HepG2 (cell line): ENCODE data around the gene SLC25A15. TPM values are rescaled to one million over a fixed set of nuclear protein-coding genes. Genes with fewer than 3 reads are reported as not detected.
A peak's percentile ranks its signal among the peaks of the same experiment; 100 is the strongest.

ENCODE experiments used
- GLI4 ChIP-seq: sonication (generic); formaldehyde crosslinking; IDR thresholded peaks from 2 replicates; pipeline ENCODE4 v1.5.1; 2020; ENCODE audit warnings: missing genetic modification reagents, mild to moderate bottlenecking, moderate library complexity, borderline replicate concordance
- JUN ChIP-seq: sonication (generic); formaldehyde crosslinking; IDR thresholded peaks from 2 replicates; pipeline ENCODE4 v1.4.0; 2020; ENCODE audit warnings: mild to moderate bottlenecking, missing genetic modification reagents
- MATR3 ChIP-seq: sonication (generic); formaldehyde crosslinking; IDR thresholded peaks from 2 replicates; pipeline ENCODE4 v1.4.0; 2020; ENCODE audit warnings: missing genetic modification reagents
- NR1H2 ChIP-seq: sonication (generic); formaldehyde crosslinking; IDR thresholded peaks from 2 replicates; pipeline ENCODE4 v1.8.1; 2022; ENCODE audit warnings: low read depth, missing genetic modification reagents, borderline replicate concordance
- PAF1 ChIP-seq: IDR thresholded peaks from 2 replicates; pipeline ENCODE4 v1.6.1; 2016; ENCODE audit warnings: missing genetic modification reagents, missing compliant biosample characterization
- PTBP1 ChIP-seq: fragments of 200-400 bp; formaldehyde crosslinking; IDR thresholded peaks from 2 replicates; pipeline ENCODE4 v1.6.1; 2018; ENCODE audit warnings: low read length, low read depth; ENCODE audit not compliant: poor library complexity, severe bottlenecking
- RXRA ChIP-seq: sonication (generic); formaldehyde crosslinking; IDR thresholded peaks from 2 replicates; pipeline ENCODE4 v1.5.1; 2020; ENCODE audit warnings: missing genetic modification reagents
- TAF1 ChIP-seq: sonication (generic); formaldehyde crosslinking; IDR thresholded peaks from 2 replicates; pipeline ENCODE4 v1.4.0; 2020; ENCODE audit warnings: missing genetic modification reagents
- ZBTB37 ChIP-seq: sonication (generic); formaldehyde crosslinking; IDR thresholded peaks from 2 replicates; pipeline ENCODE4 v1.4.0; 2020; ENCODE audit warnings: mild to moderate bottlenecking, missing genetic modification reagents
- ZKSCAN5 ChIP-seq: sonication (generic); formaldehyde crosslinking; IDR thresholded peaks from 2 replicates; pipeline ENCODE4 v1.5.1; 2020; ENCODE audit warnings: mild to moderate bottlenecking, missing genetic modification reagents
- ZNF225 ChIP-seq: sonication (generic); formaldehyde crosslinking; IDR thresholded peaks from 2 replicates; pipeline ENCODE4 v1.4.0; 2020; ENCODE audit warnings: mild to moderate bottlenecking, missing genetic modification reagents
- ZNF577 ChIP-seq: sonication (generic); formaldehyde crosslinking; IDR thresholded peaks from 2 replicates; pipeline ENCODE4 v1.4.0; 2020; ENCODE audit warnings: mild to moderate bottlenecking, low read depth, missing genetic modification reagents, borderline replicate concordance
- ZNF629 ChIP-seq: sonication (generic); formaldehyde crosslinking; conservative IDR thresholded peaks from 2 replicates; pipeline ENCODE4 v1.5.0; 2020; ENCODE audit warnings: missing genetic modification reagents
- ZNF660 ChIP-seq: sonication (generic); formaldehyde crosslinking; IDR thresholded peaks from 2 replicates; pipeline ENCODE4 v1.5.1; 2020; ENCODE audit warnings: mild to moderate bottlenecking, low read depth, missing genetic modification reagents, borderline replicate concordance
- ZNF800 ChIP-seq: sonication (generic); formaldehyde crosslinking; IDR thresholded peaks from 2 replicates; pipeline ENCODE4 v1.4.0; 2020; ENCODE audit warnings: missing genetic modification reagents
- polyA plus RNA-seq, 8 experiments: library from polyadenylated mRNA; depleted of rRNA in 3 of 8; stranded (reverse) in 7 of 8; unstranded in 1 of 8; fragments of >200 nt; fragmentation: Illumina TruSeq in 4 of 8; extraction: Trizol in 4 of 8; gene quantifications; 2 replicates each; pipeline versions ENCODE4 v1.2.1 to v1.2.3, GENCODE V29; 2011 to 2016; ENCODE audit warnings: low read depth in 4 of 8, missing spikeins in 1 of 8, mixed read lengths in 1 of 8; ENCODE audit not compliant: insufficient read depth in 1 of 8
- total RNA-seq, 5 experiments: library from RNA; depleted of rRNA; stranded (reverse); fragments of >200 nt; fragmentation: Illumina TruSeq; extraction: Trizol; gene quantifications; 2 replicates each; pipeline ENCODE4 v1.2.3, GENCODE V29; 2016; ENCODE audit warnings: low read depth in 1 of 5
- TF ChIP-seq, protein P1 (sequence below), 2 experiments: sonication (generic) in 1 of 2; formaldehyde crosslinking in 1 of 2; IDR thresholded peaks; 2 replicates each; pipeline versions ENCODE4 v1.6.1 to v1.9.0; 2014 to 2022; ENCODE audit warnings: antibody characterized with exemption in 1 of 2, borderline replicate concordance in 1 of 2, inconsistent platforms in 1 of 2, low read depth in 1 of 2, missing genetic modification reagents in 1 of 2
- TF ChIP-seq, protein P2 (sequence below): sonication (generic); formaldehyde crosslinking; IDR thresholded peaks from 2 replicates; pipeline ENCODE4 v1.4.0; 2020; ENCODE audit warnings: missing genetic modification reagents, mild to moderate bottlenecking, borderline replicate concordance

SLC25A15 gene
- total and polyA plus RNA-seq, 2 of the 13 experiments (the other 11 are each of a cell fraction or from before 2014, with no cell fraction given): 17.3 to 39.1 TPM

DNA sequence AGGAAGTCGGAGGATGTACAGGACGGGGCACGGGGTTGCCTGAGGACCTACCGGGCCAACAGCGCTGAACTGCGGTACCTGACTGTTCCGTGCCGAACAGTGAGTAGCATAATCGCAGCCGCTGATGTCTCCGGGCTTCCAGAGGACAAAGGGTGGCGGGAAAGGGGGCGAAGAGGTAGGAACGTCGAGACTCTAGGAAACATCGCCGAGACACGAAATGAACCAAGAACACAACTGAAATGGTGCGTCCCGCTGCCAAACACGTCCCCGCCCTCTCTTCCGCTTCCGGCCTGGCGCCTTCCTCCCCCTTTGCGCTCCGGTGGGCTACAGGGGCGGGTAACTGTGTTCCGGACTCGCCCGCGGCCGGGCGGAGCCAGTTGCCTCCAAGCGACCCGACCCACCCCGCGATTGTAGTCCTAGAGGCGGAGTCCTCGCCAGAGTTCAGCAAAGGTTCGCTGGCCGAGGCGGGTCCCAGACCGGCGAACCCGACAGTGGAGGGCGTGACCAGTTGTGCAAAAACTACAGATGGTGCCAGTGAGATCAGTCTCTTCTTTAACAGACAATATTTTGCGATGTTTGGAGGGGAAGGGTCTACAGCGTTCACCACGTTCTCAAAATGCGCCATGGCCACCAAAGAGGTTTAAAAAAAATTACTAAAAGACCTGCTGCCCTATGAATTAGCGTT is 18.3 kb upstream of the SLC25A15 start, which contains the start of gene MRPS31 (continued):
- TF ChIP-seq, protein P1, sequence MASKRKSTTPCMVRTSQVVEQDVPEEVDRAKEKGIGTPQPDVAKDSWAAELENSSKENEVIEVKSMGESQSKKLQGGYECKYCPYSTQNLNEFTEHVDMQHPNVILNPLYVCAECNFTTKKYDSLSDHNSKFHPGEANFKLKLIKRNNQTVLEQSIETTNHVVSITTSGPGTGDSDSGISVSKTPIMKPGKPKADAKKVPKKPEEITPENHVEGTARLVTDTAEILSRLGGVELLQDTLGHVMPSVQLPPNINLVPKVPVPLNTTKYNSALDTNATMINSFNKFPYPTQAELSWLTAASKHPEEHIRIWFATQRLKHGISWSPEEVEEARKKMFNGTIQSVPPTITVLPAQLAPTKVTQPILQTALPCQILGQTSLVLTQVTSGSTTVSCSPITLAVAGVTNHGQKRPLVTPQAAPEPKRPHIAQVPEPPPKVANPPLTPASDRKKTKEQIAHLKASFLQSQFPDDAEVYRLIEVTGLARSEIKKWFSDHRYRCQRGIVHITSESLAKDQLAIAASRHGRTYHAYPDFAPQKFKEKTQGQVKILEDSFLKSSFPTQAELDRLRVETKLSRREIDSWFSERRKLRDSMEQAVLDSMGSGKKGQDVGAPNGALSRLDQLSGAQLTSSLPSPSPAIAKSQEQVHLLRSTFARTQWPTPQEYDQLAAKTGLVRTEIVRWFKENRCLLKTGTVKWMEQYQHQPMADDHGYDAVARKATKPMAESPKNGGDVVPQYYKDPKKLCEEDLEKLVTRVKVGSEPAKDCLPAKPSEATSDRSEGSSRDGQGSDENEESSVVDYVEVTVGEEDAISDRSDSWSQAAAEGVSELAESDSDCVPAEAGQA (IDR thresholded peaks at IDR 0.05; ENCODE audit: low read depth): peak; percentile 79
- TF ChIP-seq, protein P1 (CRISPR knock-in tag; IDR thresholded peaks at IDR 0.05; ENCODE audit: borderline replicate concordance): no peak
- TF ChIP-seq PAF1 (CRISPR knock-in tag): no peak
- no peak for TF ChIP-seq MATR3
- TF ChIP-seq ZBTB37 (CRISPR knock-in tag): no peak
- peak; percentile 98 for TF ChIP-seq RXRA (CRISPR knock-in tag)
- peak; percentile 90 for TF ChIP-seq TAF1 (CRISPR knock-in tag)
- no peak for TF ChIP-seq ZNF577 (CRISPR knock-in tag)
- peak; percentile 69; the same call in 1 of the 2 replicates for TF ChIP-seq ZNF800 (CRISPR knock-in tag)
- TF ChIP-seq, protein P2, sequence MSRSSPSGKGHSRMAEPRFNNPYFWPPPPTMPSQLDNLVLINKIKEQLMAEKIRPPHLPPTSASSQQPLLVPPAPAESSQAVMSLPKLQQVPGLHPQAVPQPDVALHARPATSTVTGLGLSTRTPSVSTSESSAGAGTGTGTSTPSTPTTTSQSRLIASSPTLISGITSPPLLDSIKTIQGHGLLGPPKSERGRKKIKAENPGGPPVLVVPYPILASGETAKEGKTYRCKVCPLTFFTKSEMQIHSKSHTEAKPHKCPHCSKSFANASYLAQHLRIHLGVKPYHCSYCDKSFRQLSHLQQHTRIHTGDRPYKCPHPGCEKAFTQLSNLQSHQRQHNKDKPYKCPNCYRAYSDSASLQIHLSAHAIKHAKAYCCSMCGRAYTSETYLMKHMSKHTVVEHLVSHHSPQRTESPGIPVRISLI (CRISPR knock-in tag): peak; percentile 65; the same call in 1 of the 2 replicates
- TF ChIP-seq ZNF225 (CRISPR knock-in tag): peak; percentile 84; the same call in 1 of the 2 replicates
- 0 out of 2 replicates have a peak, but pooled peaks have one; percentile 47 for TF ChIP-seq ZNF629 (CRISPR knock-in tag)
- TF ChIP-seq JUN (CRISPR knock-in tag): peak; percentile 71
- TF ChIP-seq GLI4: no peak
- no peak for TF ChIP-seq ZNF660 (CRISPR knock-in tag)
- TF ChIP-seq ZKSCAN5 (CRISPR knock-in tag): 0 out of 2 replicates have a peak, but pooled peaks have one; percentile 59
- TF ChIP-seq PTBP1: peak; percentile 25
- no peak; the same call in 1 of the 2 replicates for TF ChIP-seq NR1H2 (CRISPR knock-in tag)
